Gastrocnemius medialis (tissue), 4 donors: ENCODE results near the gene MIER2. TPM values are rescaled to one million over a fixed set of nuclear protein-coding genes. Genes with fewer than 3 reads are reported as not detected.

Source experiments
- ATAC-seq, 2 donors: fragments of 150-250 bp; one replicate each; pipeline ENCODE4 v1.9.1; 2016
- DNase-seq, 2 donors: peaks; one replicate each; pipeline ENCODE4 v3.0.0-alpha.2; 2019
- H3K27ac ChIP-seq, 4 donors: fragments of 200-600 bp; sonication (generic); 1 replicate in 1 of 4; 2 replicates in 3 of 4; pipeline ENCODE4 v1.5.1; 2016 to 2018; ENCODE audit warnings: mild to moderate bottlenecking in 2 of 4, moderate library complexity in 1 of 4
- H3K27me3 ChIP-seq, 3 donors: fragments of 200-600 bp; sonication (generic) in 2 of 3; 1 replicate in 1 of 3; 2 replicates in 2 of 3; pipeline versions ENCODE4 v1.5.1 to v1.6.0; 2016 to 2019; ENCODE audit warnings: mild to moderate bottlenecking in 1 of 3, moderate library complexity in 1 of 3
- H3K36me3 ChIP-seq, 2 donors: fragments of 200-600 bp; sonication (generic) in 1 of 2; one replicate each; pipeline ENCODE4 v1.5.1; 2017 to 2018
- H3K4me1 ChIP-seq, 2 donors: fragments of 200-600 bp; sonication (generic) in 1 of 2; one replicate each; pipeline ENCODE4 v1.5.1; 2016 to 2017; ENCODE audit warnings: mild to moderate bottlenecking in 2 of 2
- H3K4me3 ChIP-seq, 4 donors: fragments of 200-600 bp; sonication (generic) in 3 of 4; 1 replicate in 1 of 4; 2 replicates in 3 of 4; pipeline ENCODE4 v1.5.1; 2016 to 2019; ENCODE audit warnings: mild to moderate bottlenecking in 2 of 4
- H3K9me3 ChIP-seq, 3 donors: fragments of 200-600 bp; sonication (generic) in 2 of 3; 1 replicate in 1 of 3; 2 replicates in 2 of 3; pipeline ENCODE4 v1.5.1; 2016 to 2019
- POLR2A ChIP-seq, 2 donors: fragments of 450-650 bp; IDR thresholded peaks; one replicate each; pipeline ENCODE4 v1.6.1; 2017; ENCODE audit warnings: antibody characterized with exemption in 2 of 2, mild to moderate bottlenecking in 2 of 2, moderate library complexity in 2 of 2
- in situ Hi-C, 4 donors: fragments of 200-750 bp; cut with MboI; loops; one replicate each; pipeline versions ENCODE4 v1.15.0 to v1.8.0; 2017; ENCODE audit warnings: low sequenced_read_pairs in 4 of 4
- intact Hi-C: fragments of 100-400 bp; cut with DNase I; formaldehyde crosslinking; loops from one replicate; pipeline ENCODE4 v1.15.1; 2023; ENCODE audit warnings: low total_unique reads
- total RNA-seq, 4 donors: library from RNA; depleted of rRNA; stranded (reverse); fragments of >200 nt; gene quantifications; one replicate each; pipeline versions ENCODE4 v1.1.0 to v1.2.3, GENCODE V29; 2016
- TF ChIP-seq, protein P1 (sequence below), 5 experiments: fragments of 450-650 bp in 3 of 5; fragments of 200-600 bp in 2 of 5; sonication (generic) in 2 of 5; IDR thresholded peaks in 4 of 5; conservative IDR thresholded peaks in 1 of 5; 1 replicate in 4 of 5; 2 replicates in 1 of 5; pipeline ENCODE4 v1.5.1; 2016 to 2019; ENCODE audit warnings: antibody characterized with exemption in 5 of 5, mild to moderate bottlenecking in 3 of 5, moderate library complexity in 3 of 5

The MIER2 gene
- total RNA-seq, 4 donors from 2014 or later, result 10.6 to 21.0 (median 16.5) TPM

DNA sequence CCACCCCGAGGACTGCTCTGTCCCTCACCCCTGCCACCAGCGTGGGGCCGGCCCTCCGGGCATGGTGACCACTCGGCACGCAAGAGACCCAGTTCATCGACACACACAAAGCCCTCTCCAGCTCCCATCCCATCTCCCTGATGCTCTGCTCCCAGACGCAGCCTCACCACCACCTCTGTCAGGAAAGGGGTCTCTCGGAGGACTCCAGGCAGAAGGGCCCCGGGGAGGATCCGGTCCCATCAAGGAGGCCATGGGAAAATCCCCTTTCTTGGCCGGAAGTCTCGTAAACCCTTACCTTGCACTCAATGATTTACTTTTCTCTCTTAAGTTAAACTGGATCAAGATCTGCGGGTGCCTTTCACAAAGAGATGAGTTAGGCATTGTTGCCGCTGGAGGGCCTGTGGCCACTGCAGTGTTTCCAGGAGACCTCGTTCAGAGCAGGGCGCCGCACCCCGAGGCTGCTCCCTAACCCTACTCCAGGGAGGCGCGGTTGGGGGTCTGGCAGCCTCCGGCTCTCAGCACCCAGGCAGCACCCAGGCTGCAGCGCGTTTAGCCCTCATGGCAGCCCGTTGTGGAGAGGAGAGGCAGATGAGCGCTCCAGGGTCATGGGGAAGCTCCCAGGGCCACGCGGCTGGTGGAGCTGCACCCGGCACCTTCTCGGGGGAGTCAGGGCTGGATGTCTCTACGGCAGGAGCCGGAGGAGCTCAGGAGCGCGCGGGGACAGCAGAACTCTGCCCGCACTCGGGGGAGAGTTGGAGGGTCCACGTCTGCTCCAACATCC, 33.4 kb upstream of the MIER2 start:
- H3K4me3 ChIP-seq, result no peak overlapping the region
- no peak overlapping the region for H3K27ac ChIP-seq
- DNase-seq (no peak), ATAC-seq (no peak)
- H3K27me3 ChIP-seq, result peaks cover 10 to 27% (median 13%) of the 10 kb centered on the region in 3 donors
- no peaks in the 10 kb centered on the region for H3K4me1 ChIP-seq
- intact Hi-C loops (no loop called here), in situ Hi-C loops (no loop called here)
- no peaks in the 10 kb centered on the region for H3K36me3 ChIP-seq
- no peaks in the 10 kb centered on the region for H3K9me3 ChIP-seq
- TF ChIP-seq, protein P1, sequence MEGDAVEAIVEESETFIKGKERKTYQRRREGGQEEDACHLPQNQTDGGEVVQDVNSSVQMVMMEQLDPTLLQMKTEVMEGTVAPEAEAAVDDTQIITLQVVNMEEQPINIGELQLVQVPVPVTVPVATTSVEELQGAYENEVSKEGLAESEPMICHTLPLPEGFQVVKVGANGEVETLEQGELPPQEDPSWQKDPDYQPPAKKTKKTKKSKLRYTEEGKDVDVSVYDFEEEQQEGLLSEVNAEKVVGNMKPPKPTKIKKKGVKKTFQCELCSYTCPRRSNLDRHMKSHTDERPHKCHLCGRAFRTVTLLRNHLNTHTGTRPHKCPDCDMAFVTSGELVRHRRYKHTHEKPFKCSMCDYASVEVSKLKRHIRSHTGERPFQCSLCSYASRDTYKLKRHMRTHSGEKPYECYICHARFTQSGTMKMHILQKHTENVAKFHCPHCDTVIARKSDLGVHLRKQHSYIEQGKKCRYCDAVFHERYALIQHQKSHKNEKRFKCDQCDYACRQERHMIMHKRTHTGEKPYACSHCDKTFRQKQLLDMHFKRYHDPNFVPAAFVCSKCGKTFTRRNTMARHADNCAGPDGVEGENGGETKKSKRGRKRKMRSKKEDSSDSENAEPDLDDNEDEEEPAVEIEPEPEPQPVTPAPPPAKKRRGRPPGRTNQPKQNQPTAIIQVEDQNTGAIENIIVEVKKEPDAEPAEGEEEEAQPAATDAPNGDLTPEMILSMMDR (IDR thresholded peaks at IDR 0.05 in 4 of 5, conservative IDR thresholded peaks at IDR 0.05 in 1 of 5), result no peak
- no peak for TF ChIP-seq POLR2A (IDR thresholded peaks at IDR 0.05)

DNA sequence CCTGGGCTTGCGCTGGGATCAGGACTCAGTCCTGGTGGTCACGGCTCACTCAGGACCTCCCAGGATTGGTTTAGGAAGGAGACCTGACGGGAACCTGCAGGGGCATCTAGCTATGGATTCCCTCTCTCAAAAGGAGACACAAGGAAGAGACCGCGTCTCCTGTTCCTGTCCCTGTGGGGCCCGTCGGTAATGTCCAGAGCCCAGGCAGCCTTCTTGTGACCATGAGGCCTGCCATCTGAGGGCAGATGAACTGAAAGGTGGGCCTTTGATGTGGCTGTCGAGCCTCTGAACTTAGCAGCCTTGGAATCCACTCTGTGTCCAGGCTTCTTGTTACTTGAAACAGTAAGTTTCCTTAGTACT, 31.5 kb upstream of the MIER2 start:
- no peak for TF ChIP-seq POLR2A (IDR thresholded peaks at IDR 0.05)
- TF ChIP-seq, protein P1 (IDR thresholded peaks at IDR 0.05 in 4 of 5, conservative IDR thresholded peaks at IDR 0.05 in 1 of 5), result no peak
- H3K9me3 ChIP-seq, result no peaks in the 10 kb centered on the region
- in situ Hi-C loops (no loop called here), intact Hi-C loops (no loop called here)
- peaks cover 11 to 31% (median 19%) of the 10 kb centered on the region in 3 donors for H3K27me3 ChIP-seq
- H3K4me3 ChIP-seq, result no peak overlapping the region
- H3K4me1 ChIP-seq, result no peaks in the 10 kb centered on the region
- no peak overlapping the region for H3K27ac ChIP-seq
- H3K36me3 ChIP-seq, result no peaks in the 10 kb centered on the region
- DNase-seq, result no peak
- ATAC-seq, result no peak

DNA sequence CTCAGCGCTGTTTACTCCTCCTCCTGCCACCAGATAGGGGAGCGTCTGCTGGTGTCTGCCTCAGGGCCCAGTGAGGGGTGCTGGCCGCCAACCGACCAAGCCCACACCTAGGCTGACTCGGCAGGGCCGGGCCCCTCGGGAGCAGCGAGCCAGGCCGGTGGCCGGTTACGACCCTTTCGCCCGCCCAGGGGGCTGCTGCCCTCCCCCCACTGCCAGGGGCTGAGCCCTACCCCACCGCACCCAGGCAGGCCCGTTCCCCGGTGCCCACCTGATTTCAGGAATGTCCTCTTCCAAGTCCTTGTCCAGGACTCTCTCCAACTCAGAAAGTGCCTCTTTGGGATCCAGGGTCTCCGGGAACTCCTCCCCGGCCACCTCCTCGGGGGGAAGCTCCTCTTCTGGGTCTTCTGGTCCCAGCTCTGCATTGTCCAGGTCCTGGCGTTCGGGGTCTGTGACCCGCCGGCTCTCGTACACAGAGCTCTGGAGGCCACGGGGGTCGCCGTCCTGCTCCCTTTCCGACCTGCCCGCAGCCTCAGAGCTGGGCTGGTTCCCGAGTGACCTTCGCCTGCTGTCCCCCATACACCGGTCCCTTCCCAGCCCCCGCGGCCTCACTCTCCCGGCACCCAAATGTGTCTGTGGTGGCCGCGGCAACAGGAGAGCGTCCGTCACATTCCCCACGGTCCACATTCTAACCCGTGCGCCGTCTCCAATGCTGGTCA, 31.0 kb upstream of the MIER2 start:
- in situ Hi-C loops, result no loop called here
- ATAC-seq (no peak), DNase-seq (no peak)

DNA sequence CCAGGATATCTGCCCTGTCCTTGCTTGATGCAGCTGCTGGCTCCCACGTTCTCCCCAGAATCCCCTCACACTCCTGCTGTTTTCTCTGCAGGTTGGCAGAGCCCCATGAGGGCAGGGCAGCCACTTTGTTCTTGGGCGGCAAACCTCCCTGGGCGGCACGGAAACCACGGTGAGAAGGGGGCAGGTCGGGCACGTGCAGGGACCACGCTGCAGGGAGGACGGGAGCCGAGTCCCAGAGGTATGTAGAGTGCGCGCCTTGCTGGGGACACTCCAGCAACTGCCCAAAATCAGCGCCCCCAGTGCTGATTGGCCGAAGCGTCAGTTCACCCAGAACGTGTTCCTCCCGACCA, 30.3 kb upstream of the MIER2 start:
- H3K27me3 ChIP-seq, result peaks cover 11 to 31% (median 18%) of the 10 kb centered on the region in 3 donors
- DNase-seq (no peak), ATAC-seq (no peak)
- H3K4me3 ChIP-seq, result no peak overlapping the region
- H3K27ac ChIP-seq, result no peak overlapping the region
- intact Hi-C loops, result no loop called here
- TF ChIP-seq, protein P1 (IDR thresholded peaks at IDR 0.05 in 4 of 5, conservative IDR thresholded peaks at IDR 0.05 in 1 of 5), result no peak
- TF ChIP-seq POLR2A (IDR thresholded peaks at IDR 0.05), result no peak
- H3K4me1 ChIP-seq, result no peaks in the 10 kb centered on the region
- no peaks in the 10 kb centered on the region for H3K9me3 ChIP-seq
- H3K36me3 ChIP-seq, result no peaks in the 10 kb centered on the region
- in situ Hi-C loops, result no loop called here

More for the DNA sequence above, 31.0 kb upstream of the MIER2 start:
- no peak for TF ChIP-seq POLR2A (IDR thresholded peaks at IDR 0.05)
- TF ChIP-seq, protein P1 (IDR thresholded peaks at IDR 0.05 in 4 of 5, conservative IDR thresholded peaks at IDR 0.05 in 1 of 5), result no peak
- H3K27ac ChIP-seq, result no peak overlapping the region
- no peaks in the 10 kb centered on the region for H3K4me1 ChIP-seq
- no peaks in the 10 kb centered on the region for H3K36me3 ChIP-seq
- intact Hi-C loops, result no loop called here
- H3K27me3 ChIP-seq, result peaks cover 11 to 31% (median 19%) of the 10 kb centered on the region in 3 donors
- H3K4me3 ChIP-seq, result no peak overlapping the region
- H3K9me3 ChIP-seq, result no peaks in the 10 kb centered on the region
